Smooth muscle cell (in vitro differentiated cells): ENCODE results near the gene MT1G. TPM values are rescaled to one million over a fixed set of nuclear protein-coding genes. Genes with fewer than 3 reads are reported as not detected.

Source experiments
- DNase-seq: peaks from one replicate; lab custom pipeline; 2025; ENCODE audit not compliant: unreplicated experiment; lab: John Stamatoyannopoulos, UW
- H2AFZ ChIP-seq: fragments of 200-600 bp; sonication (generic); 2 replicates; pipeline ENCODE4 v1.6.0; 2016; ENCODE audit warnings: antibody characterized with exemption, low read depth, mild to moderate bottlenecking
- H3F3A ChIP-seq: fragments of 200-600 bp; sonication (generic); 2 replicates; pipeline ENCODE4 v1.6.0; 2017; ENCODE audit warnings: antibody characterized with exemption, low read depth
- H3K27ac ChIP-seq: fragments of 200-600 bp; sonication (generic); 2 replicates; pipeline ENCODE4 v1.5.1; 2016; ENCODE audit warnings: low read depth, mild to moderate bottlenecking
- H3K27me3 ChIP-seq: fragments of 200-600 bp; sonication (generic); 2 replicates; pipeline ENCODE4 v1.6.1; 2016; ENCODE audit warnings: low read depth, mild to moderate bottlenecking
- H3K36me3 ChIP-seq: fragments of 200-600 bp; sonication (generic); 2 replicates; pipeline ENCODE4 v1.5.1; 2016; ENCODE audit warnings: low read depth
- H3K4me1 ChIP-seq: fragments of 200-600 bp; sonication (generic); 2 replicates; pipeline ENCODE4 v1.5.1; 2016; ENCODE audit warnings: low read depth
- H3K4me2 ChIP-seq: fragments of 200-600 bp; sonication (generic); 2 replicates; pipeline ENCODE4 v1.6.0; 2016; ENCODE audit warnings: mild to moderate bottlenecking
- H3K4me3 ChIP-seq: fragments of 200-600 bp; sonication (generic); 2 replicates; pipeline ENCODE4 v1.5.1; 2016; ENCODE audit warnings: mild to moderate bottlenecking
- H3K79me2 ChIP-seq: fragments of 200-600 bp; sonication (generic); 2 replicates; pipeline ENCODE4 v1.6.0; 2016; ENCODE audit warnings: low read depth, mild to moderate bottlenecking
- H3K9ac ChIP-seq: fragments of 200-600 bp; sonication (generic); 2 replicates; pipeline ENCODE4 v1.6.0; 2016; ENCODE audit warnings: low read depth
- H3K9me3 ChIP-seq: fragments of 200-600 bp; sonication (generic); replicated peaks from 2 replicates; pipeline ENCODE4 v1.5.1; 2016; ENCODE audit warnings: low read depth
- H4K20me1 ChIP-seq: fragments of 200-600 bp; sonication (generic); 2 replicates; pipeline ENCODE4 v1.6.0; 2016; ENCODE audit warnings: low read depth
- CTCF ChIP-seq: fragments of 200-600 bp; sonication (generic); IDR thresholded peaks from 2 replicates; pipeline ENCODE4 v1.5.1; 2017; ENCODE audit warnings: borderline replicate concordance, mild to moderate bottlenecking, antibody characterized with exemption; ENCODE audit not compliant: insufficient read depth, poor library complexity, severe bottlenecking
- WGBS: methylation state at CpG from one replicate; pipeline ENCODE4 v1.1.7; 2016; ENCODE audit warnings: low lambda C conversion rate; 5-methylcytosine and 5-hydroxymethylcytosine counted together
- polyA plus RNA-seq: library from polyadenylated mRNA; unstranded; fragments of >200 nt; fragmentation: Nextera tagmentation; extraction: Ambion mirVana; gene quantifications from 2 replicates; pipeline ENCODE4 v1.2.1, GENCODE V29; 2016
- total RNA-seq: library from RNA; depleted of rRNA; stranded (reverse); fragments of >200 nt; gene quantifications from 2 replicates; pipeline ENCODE4 v1.2.3, GENCODE V29; 2014

Gene MT1G
- total and polyA plus RNA-seq, 2 experiments from 2014 or later, result not detected

DNA sequence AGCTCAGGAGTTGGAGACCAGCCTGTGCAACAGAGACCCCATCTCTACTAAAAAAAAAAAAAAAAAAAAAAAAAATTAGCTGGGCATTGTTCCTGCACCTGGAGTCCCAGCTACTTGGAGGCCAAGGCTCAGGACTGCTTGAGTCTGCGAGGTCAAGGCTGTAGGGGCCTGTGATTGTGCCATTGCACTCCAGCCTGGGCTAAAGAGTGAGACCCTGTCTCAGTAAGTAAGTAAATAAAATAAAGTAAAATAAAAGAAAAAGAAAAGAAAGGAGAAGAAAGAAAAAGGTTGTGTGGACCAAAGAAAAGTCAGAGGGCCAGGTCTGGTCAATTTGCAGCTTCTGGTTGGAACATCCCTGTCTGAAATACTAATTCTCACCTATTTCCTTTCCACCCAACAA, 32.8 kb upstream of the MT1G start:
- no peaks in the 10 kb centered on the region for H3K79me2 ChIP-seq
- no peak for TF ChIP-seq CTCF

DNA sequence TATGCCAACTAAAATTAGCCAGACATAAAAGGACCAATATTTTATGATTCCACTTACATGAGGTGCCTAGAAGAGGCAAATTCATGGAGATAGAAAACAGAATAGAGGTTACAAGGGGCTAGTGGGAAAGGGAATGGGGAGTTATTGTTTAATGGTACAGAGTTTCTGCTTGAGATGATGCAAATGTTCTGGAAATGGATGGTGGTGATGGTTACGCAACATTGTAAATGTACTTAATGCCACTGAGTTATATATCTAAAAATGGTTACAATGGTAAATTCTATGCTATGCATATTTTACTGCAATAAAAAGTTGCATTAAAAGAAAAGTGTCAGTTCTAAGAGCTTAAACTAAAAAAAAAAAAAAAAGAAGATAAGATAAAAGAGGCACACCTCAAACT, 32.3 kb upstream of the MT1G start:
- 48% methylated on average over 1 of the region's 1 CpG for WGBS
- Histone ChIP-seq H3K4me3 (no peak overlapping the region), H3K27me3 (no peaks in the 10 kb centered on the region), H3K4me1 (no peaks in the 10 kb centered on the region), H3K27ac (no peak overlapping the region), H3K4me2 (no peak overlapping the region), H3K36me3 (no peaks in the 10 kb centered on the region), H3K9me3 (peaks cover 5% of the 10 kb centered on the region), H3F3A (no peaks in the 10 kb centered on the region), H3K79me2 (no peaks in the 10 kb centered on the region), H3K9ac (no peak overlapping the region), H2AFZ (no peak overlapping the region), H4K20me1 (no peaks in the 10 kb centered on the region)
- no peak for DNase-seq
- TF ChIP-seq CTCF, result no peak

More for the DNA sequence above, 32.8 kb upstream of the MT1G start:
- Histone ChIP-seq H3K9ac (no peak overlapping the region), H3K9me3 (peaks cover 5% of the 10 kb centered on the region), H3K36me3 (no peaks in the 10 kb centered on the region), H4K20me1 (no peaks in the 10 kb centered on the region), H2AFZ (no peak overlapping the region), H3K4me3 (no peak overlapping the region), H3K27me3 (no peaks in the 10 kb centered on the region), H3K4me2 (no peak overlapping the region), H3K4me1 (no peaks in the 10 kb centered on the region), H3F3A (no peaks in the 10 kb centered on the region), H3K27ac (no peak overlapping the region)
- whole genome bisulfite sequencing, result 100% methylated on average over 1 of the region's 1 CpG
- no peak for DNase-seq

DNA sequence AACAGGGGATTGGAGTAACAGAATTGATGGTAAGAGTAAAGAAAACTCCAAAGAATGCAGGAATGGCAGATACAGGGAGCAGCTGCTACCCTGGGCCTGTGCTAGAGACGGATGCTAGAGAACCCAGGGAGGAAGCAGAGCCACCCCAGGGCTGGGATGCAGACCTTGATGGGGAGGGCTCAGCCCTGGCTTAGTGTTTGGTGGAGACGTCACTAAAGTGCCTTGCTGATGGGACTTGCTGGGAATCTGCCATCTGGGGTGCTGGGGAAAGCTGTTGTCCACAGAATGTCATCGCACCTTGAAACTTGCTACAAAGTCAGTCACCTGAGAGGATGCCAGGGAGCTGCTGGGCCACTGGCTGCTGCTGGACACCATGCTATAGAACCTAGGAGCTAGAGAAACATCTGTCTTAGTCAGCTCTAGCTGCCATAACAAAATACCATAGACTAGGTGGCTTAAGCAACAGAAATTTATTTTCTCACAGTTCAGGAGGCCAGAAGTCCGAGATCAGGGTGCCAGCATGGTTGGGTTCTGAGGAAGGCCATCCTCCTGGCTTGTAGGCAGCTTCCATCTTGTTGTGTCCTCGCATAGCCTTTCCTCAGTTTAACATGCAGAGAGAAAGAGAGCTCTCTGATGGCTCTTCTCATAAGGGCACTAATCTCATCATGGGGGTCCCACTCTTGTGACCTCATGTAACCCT, 29.7 kb upstream of the MT1G start:
- TF ChIP-seq CTCF, result no peak
- 94% methylated on average over 5 of the region's 5 CpGs for WGBS
- Histone ChIP-seq H3K79me2 (no peaks in the 10 kb centered on the region), H3K27ac (no peak overlapping the region), H2AFZ (no peak overlapping the region), H3K9ac (no peak overlapping the region), H3K4me3 (no peak overlapping the region), H3K4me1 (no peaks in the 10 kb centered on the region), H3K36me3 (no peaks in the 10 kb centered on the region), H3F3A (no peaks in the 10 kb centered on the region), H3K27me3 (no peaks in the 10 kb centered on the region), H4K20me1 (no peaks in the 10 kb centered on the region), H3K4me2 (no peak overlapping the region), H3K9me3 (peaks cover 5% of the 10 kb centered on the region)
- no peak for DNase-seq

DNA sequence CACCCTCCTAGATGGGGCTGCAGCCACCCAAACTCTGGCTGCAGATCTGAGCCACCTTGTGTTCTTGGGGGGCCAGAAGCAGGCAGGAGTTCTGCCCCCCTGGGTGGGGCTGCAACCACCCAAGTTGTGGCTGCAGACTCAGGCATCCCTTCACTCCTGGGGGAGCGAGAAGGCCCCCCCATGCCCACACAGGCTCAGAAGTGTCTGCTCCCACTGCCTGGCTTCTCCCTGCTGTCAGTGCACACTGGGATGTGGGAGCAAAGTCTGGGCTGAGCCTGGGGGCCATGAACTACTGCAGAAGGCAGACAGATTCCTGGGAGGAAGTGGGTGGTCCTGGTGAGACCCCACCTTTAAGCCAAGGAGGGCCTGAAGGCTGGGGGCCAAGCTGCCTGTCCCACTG, 27.4 kb upstream of the MT1G start:
- Histone ChIP-seq H3K27ac (no peak overlapping the region), H3K79me2 (no peaks in the 10 kb centered on the region), H4K20me1 (no peaks in the 10 kb centered on the region), H3K4me1 (no peaks in the 10 kb centered on the region), H3F3A (no peaks in the 10 kb centered on the region), H3K9ac (no peak overlapping the region), H3K27me3 (no peaks in the 10 kb centered on the region), H3K36me3 (no peaks in the 10 kb centered on the region), H2AFZ (no peak overlapping the region), H3K9me3 (peaks cover 5% of the 10 kb centered on the region), H3K4me3 (no peak overlapping the region), H3K4me2 (no peak overlapping the region)
- no peak for TF ChIP-seq CTCF
- WGBS, result 100% methylated on average over 1 of the region's 1 CpG
- DNase-seq, result no peak
